Measurements from ENCODE around the gene TMEM190. TPM values are rescaled to one million over a fixed set of nuclear protein-coding genes. Genes with fewer than 3 reads are reported as not detected.
A peak's percentile ranks its signal among the peaks of the same experiment; 100 is the strongest.

TMEM190 gene
- total and polyA plus RNA-seq, 9 of the 15 experiments (the other 6 are each of a cell fraction or from before 2014, with no cell fraction given) = not detected

DNA sequence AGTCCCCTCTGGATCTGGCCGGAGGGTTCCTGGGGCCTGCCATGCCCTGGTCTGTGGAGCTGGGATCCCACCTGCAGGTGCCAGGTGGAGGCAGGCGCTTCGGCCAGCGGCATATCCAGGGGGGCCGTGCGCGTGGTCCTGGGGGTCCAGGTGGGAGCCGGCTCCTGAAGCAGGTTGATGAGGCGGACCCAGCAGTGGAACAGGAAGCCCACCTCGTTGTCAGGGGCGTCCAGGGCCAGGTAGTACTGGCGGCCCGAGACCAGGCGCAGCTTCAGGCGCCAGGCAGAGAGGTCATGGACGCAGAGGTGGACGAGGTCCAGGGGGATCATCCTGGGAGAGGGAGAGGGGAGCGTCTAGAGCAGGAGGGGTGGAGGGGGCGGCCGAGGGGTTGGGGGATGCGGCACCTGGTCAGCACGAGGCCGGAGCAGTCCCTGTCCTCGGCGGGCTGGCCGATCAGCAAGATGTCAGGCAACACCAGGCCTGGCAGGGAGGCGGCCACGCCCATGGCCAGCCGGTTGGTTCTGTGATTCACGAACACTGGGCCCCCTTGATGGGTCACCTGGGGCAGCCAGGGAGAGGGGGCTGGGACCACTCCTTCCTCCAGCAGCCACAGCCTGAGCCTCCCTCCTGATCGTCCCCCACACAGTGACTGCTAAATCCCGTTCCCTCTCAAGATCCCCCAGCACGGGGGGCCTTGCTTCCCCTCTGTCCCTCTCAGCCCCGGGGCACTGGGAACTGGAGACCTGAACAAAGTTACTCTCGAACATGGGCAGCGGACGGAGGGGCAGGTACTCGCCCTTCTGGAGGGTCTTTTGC, 14.2 kb upstream of the TMEM190 start:
- FAIRE-seq (no peak), ATAC-seq (no peak), DNase-seq (ENCODE audit: extremely low read depth in 1 of 4, low spot score in 3 of 4) (no peak)
- intact Hi-C loops (cut with micrococcal nuclease) = no loop called here
- Histone ChIP-seq H3K4me1 (replicated peaks in 1 of 2; ENCODE audit: control insufficient read depth in 2 of 2, insufficient read depth in 2 of 2, low read length in 2 of 2) (peaks cover 0 to 54% of the 10 kb centered on the region in 2 experiments; a peak in 2 of 5 replicates), H3K4me3 (no peak overlapping the region), H3K9me3 (replicated peaks; ENCODE audit: control insufficient read depth, insufficient read depth, low read depth, low read length) (no peaks in the 10 kb centered on the region), H3K27me3 (ENCODE audit: control insufficient read depth in 2 of 2, insufficient read depth in 2 of 2, low read length in 2 of 2) (peaks cover 0 to 2% of the 10 kb centered on the region in 2 experiments; a peak in 2 of 5 replicates), H2AFZ (ENCODE audit: low read depth, low read length) (no peak overlapping the region), H3K9me1 (ENCODE audit: control insufficient read depth, insufficient read depth, low read length) (no peaks in the 10 kb centered on the region), H3K36me3 (ENCODE audit: control insufficient read depth, insufficient read depth, low read length) (no peaks in the 10 kb centered on the region), H4K20me1 (replicated peaks; ENCODE audit: control insufficient read depth, insufficient read depth, low read length) (no peaks in the 10 kb centered on the region), H3K79me2 (ENCODE audit: control insufficient read depth, insufficient read depth, low read length) (no peaks in the 10 kb centered on the region), H3K27ac (ENCODE audit: extremely low read depth, low read depth, low read length) (no peak overlapping the region), H3K4me2 (ENCODE audit: insufficient read depth, low read length) (no peak overlapping the region), H3K9ac (ENCODE audit: insufficient read depth in 1 of 2, low read depth in 2 of 2, low read length in 2 of 2) (peak overlapping the region in 1 of 2 experiments; percentile 74; a peak in 1 of 4 replicates)
- WGBS (ENCODE audit: insufficient coverage, low coverage, missing lambda C conversion rate) = 61% methylated on average over 15 of the region's 38 CpGs
- no TSS peak for BruUV-seq (replicated peaks)
- in situ Hi-C loops (cut with MboI) = no loop called here
- ChIA-PET POLR2A (interaction anchor here (0.6 kb wide), 1 partner anchor 44 kb away, joined by 3 read pairs; no protein-coding TSS in a partner anchor), CTCF (ENCODE audit: low intra/inter-chr PET ratio) (no interaction called here)
- TF ChIP-seq, protein P1, sequence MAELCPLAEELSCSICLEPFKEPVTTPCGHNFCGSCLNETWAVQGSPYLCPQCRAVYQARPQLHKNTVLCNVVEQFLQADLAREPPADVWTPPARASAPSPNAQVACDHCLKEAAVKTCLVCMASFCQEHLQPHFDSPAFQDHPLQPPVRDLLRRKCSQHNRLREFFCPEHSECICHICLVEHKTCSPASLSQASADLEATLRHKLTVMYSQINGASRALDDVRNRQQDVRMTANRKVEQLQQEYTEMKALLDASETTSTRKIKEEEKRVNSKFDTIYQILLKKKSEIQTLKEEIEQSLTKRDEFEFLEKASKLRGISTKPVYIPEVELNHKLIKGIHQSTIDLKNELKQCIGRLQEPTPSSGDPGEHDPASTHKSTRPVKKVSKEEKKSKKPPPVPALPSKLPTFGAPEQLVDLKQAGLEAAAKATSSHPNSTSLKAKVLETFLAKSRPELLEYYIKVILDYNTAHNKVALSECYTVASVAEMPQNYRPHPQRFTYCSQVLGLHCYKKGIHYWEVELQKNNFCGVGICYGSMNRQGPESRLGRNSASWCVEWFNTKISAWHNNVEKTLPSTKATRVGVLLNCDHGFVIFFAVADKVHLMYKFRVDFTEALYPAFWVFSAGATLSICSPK (IDR thresholded peaks at IDR 0.05; ENCODE audit: borderline replicate concordance) = no peak
- TF ChIP-seq, protein P2, sequence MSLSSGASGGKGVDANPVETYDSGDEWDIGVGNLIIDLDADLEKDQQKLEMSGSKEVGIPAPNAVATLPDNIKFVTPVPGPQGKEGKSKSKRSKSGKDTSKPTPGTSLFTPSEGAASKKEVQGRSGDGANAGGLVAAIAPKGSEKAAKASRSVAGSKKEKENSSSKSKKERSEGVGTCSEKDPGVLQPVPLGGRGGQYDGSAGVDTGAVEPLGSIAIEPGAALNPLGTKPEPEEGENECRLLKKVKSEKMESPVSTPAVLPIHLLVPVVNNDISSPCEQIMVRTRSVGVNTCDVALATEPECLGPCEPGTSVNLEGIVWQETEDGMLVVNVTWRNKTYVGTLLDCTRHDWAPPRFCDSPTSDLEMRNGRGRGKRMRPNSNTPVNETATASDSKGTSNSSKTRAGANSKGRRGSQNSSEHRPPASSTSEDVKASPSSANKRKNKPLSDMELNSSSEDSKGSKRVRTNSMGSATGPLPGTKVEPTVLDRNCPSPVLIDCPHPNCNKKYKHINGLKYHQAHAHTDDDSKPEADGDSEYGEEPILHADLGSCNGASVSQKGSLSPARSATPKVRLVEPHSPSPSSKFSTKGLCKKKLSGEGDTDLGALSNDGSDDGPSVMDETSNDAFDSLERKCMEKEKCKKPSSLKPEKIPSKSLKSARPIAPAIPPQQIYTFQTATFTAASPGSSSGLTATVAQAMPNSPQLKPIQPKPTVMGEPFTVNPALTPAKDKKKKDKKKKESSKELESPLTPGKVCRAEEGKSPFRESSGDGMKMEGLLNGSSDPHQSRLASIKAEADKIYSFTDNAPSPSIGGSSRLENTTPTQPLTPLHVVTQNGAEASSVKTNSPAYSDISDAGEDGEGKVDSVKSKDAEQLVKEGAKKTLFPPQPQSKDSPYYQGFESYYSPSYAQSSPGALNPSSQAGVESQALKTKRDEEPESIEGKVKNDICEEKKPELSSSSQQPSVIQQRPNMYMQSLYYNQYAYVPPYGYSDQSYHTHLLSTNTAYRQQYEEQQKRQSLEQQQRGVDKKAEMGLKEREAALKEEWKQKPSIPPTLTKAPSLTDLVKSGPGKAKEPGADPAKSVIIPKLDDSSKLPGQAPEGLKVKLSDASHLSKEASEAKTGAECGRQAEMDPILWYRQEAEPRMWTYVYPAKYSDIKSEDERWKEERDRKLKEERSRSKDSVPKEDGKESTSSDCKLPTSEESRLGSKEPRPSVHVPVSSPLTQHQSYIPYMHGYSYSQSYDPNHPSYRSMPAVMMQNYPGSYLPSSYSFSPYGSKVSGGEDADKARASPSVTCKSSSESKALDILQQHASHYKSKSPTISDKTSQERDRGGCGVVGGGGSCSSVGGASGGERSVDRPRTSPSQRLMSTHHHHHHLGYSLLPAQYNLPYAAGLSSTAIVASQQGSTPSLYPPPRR (CRISPR knock-in tag; IDR thresholded peaks at IDR 0.05; ENCODE audit: borderline replicate concordance) = no peak
- TF ChIP-seq, protein P3, sequence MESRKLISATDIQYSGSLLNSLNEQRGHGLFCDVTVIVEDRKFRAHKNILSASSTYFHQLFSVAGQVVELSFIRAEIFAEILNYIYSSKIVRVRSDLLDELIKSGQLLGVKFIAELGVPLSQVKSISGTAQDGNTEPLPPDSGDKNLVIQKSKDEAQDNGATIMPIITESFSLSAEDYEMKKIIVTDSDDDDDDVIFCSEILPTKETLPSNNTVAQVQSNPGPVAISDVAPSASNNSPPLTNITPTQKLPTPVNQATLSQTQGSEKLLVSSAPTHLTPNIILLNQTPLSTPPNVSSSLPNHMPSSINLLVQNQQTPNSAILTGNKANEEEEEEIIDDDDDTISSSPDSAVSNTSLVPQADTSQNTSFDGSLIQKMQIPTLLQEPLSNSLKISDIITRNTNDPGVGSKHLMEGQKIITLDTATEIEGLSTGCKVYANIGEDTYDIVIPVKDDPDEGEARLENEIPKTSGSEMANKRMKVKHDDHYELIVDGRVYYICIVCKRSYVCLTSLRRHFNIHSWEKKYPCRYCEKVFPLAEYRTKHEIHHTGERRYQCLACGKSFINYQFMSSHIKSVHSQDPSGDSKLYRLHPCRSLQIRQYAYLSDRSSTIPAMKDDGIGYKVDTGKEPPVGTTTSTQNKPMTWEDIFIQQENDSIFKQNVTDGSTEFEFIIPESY (CRISPR knock-in tag; IDR thresholded peaks at IDR 0.05) = peak; percentile 27; the same call in 1 of the 2 replicates

All from K562 (cell line).